IPS-18c (cell line): Measurements from ENCODE around the gene CHCHD10.
A peak's percentile ranks its signal among the peaks of the same experiment; 100 is the strongest.

Source experiments
- H3K4me3 ChIP-seq: 2 replicates; pipeline ENCODE4 v1.7.0; 2013; ENCODE audit warnings: low read depth, mild to moderate bottlenecking, low read length, moderate library complexity; ENCODE audit not compliant: insufficient read depth
- H3K9me3 ChIP-seq: one replicate; pipeline ENCODE4 v1.6.1; 2013; ENCODE audit warnings: mild to moderate bottlenecking, low read length, moderate library complexity; ENCODE audit not compliant: control insufficient read depth, insufficient read depth

CHCHD10 gene

GRCh38 chr22:23767673-23768548 is at the start of gene CHCHD10:
TSS of gene CHCHD10 (minus strand) at chr22:23767972. CDS start at chr22:23767874, 98 bp downstream.
- H3K9me3 ChIP-seq, result no peaks in the 10 kb centered on the region
- H3K4me3 ChIP-seq, result peak within 1 kb of the TSS; percentile 78

GRCh38 chr22:23817146-23817545 is 49.4 kb upstream of the CHCHD10 start:
- no peaks in the 10 kb centered on the region for H3K9me3 ChIP-seq
- H3K4me3 ChIP-seq, result no peak overlapping the region

- Histone ChIP-seq H3K9me3 (no peaks in the 10 kb centered on the region), H3K4me3 (no peak overlapping the region)
Measured at GRCh38 chr22:23816156-23816976, 48.6 kb upstream of the CHCHD10 start.

GRCh38 chr22:23815541-23816155 is 47.9 kb upstream of the CHCHD10 start:
- Histone ChIP-seq H3K4me3 (no peak overlapping the region), H3K9me3 (no peaks in the 10 kb centered on the region)

GRCh38 chr22:23812378-23812777 is 44.6 kb upstream of the CHCHD10 start:
- H3K4me3 ChIP-seq, result no peak overlapping the region

DNA sequence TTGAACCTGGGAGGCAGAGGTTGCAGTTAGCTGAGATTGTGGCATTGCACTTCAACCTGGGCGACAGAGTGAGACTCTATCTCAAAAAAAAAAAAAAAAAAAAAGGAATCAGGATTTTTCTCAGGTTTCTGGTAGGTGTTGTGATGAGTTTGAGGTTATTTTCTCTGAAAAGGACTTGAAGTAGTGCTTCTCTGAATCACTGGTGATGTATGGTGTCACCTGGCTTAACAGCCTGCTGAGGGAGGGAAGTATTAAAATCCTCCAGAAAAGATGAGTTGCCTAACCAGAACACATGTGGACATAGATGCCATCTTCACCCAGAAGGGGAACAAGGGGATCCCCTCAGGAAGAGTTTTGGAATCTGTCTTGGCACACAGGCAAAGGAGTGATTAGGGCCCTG is 39.1 kb upstream of the CHCHD10 start:
- no peaks in the 10 kb centered on the region for H3K9me3 ChIP-seq
- no peak overlapping the region for H3K4me3 ChIP-seq

More at GRCh38 chr22:23812378-23812777, 44.6 kb upstream of the CHCHD10 start:
- H3K9me3 ChIP-seq, result no peaks in the 10 kb centered on the region

GRCh38 chr22:23804781-23805291 is 37.1 kb upstream of the CHCHD10 start:
- H3K9me3 ChIP-seq, result no peaks in the 10 kb centered on the region
- H3K4me3 ChIP-seq, result no peak overlapping the region

DNA sequence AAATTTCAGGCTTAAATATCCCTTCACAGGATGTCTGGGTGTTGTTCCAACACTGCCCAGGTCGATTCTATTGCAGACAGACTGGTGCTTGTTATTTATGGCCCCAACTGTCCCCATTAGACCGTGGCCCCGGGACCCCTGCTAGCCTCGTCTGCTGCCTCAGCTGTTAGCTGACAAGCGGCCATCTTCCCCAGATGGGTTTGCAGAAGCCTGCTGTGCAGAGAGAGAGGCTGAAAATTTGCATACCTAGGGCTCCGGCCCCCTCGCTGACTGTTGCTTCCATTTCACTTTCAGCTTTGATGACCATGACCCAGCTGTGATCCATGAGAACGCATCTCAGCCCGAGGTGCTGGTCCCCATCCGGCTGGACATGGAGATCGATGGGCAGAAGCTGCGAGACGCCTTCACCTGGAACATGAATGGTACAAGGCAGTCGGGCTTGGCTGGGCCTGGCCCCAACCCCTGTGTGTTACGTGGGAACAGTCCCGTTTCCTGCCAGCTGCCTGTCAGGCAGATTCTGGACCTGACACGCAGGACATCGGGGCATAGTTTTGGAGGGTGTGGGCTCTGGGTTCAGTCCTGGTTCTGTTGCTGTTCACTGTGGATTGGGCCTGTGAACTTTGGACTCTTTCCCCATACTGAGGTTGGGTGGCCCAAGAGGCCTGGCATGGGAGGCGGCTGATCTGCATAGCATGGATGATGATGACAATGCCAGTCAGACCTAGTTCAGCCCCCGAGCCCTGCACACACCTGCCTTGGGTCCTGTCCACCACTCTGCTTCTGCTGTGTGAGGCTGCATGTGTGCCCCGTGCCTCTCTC is 35.4 kb upstream of the CHCHD10 start:
- no peaks in the 10 kb centered on the region for H3K9me3 ChIP-seq
- no peak overlapping the region for H3K4me3 ChIP-seq

- no peak overlapping the region for H3K4me3 ChIP-seq
Measured at GRCh38 chr22:23801886-23802377, 34.2 kb upstream of the CHCHD10 start.

GRCh38 chr22:23801238-23801821 is 33.6 kb upstream of the CHCHD10 start:
- Histone ChIP-seq H3K9me3 (no peaks in the 10 kb centered on the region), H3K4me3 (no peak overlapping the region)

More at GRCh38 chr22:23801886-23802377, 34.2 kb upstream of the CHCHD10 start:
- H3K9me3 ChIP-seq, result no peaks in the 10 kb centered on the region

- Histone ChIP-seq H3K4me3 (no peak overlapping the region), H3K9me3 (no peaks in the 10 kb centered on the region)
Measured at GRCh38 chr22:23800297-23801237, 32.8 kb upstream of the CHCHD10 start.

DNA sequence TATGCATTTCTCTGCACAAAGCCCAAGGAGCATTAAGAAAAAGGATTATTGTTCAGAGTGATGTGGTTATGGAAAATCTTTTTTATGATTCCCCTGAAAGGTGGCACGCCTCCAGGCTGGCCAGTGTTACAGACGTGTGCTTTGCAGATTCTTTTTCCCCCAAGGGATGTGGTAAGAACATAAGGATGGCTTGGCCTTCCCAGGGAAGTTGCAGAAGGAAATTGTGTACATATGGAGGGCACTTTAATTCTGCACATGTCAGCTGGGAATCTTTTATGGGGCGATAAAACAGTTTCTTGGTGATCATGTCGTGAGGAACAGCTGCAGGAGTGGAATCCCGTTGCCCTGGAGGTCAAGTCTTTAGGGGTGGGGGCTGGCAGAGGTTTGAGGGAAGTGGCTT is 28.7 kb upstream of the CHCHD10 start:
- no peaks in the 10 kb centered on the region for H3K9me3 ChIP-seq
- H3K4me3 ChIP-seq, result no peak overlapping the region

GRCh38 chr22:23793326-23793725 is 25.6 kb upstream of the CHCHD10 start:
- Histone ChIP-seq H3K4me3 (no peak overlapping the region), H3K9me3 (no peaks in the 10 kb centered on the region)

- Histone ChIP-seq H3K9me3 (no peaks in the 10 kb centered on the region), H3K4me3 (no peak overlapping the region)
Measured at GRCh38 chr22:23791738-23792645, 24.2 kb upstream of the CHCHD10 start.
